NOMO-1 (cell line): Measurements from ENCODE around the gene MRAP2.
"Not testable (repeated sequence)": the region's sequence is repeated elsewhere in the genome, so short reads cannot be mapped to it uniquely, and the experiment has no call there.

Experiments used
- DNase-seq, 2 experiments: peaks; one replicate each; lab custom pipeline; 2025; ENCODE audit not compliant: unreplicated experiment in 2 of 2; lab: John Stamatoyannopoulos, UW

Gene MRAP2

DNA sequence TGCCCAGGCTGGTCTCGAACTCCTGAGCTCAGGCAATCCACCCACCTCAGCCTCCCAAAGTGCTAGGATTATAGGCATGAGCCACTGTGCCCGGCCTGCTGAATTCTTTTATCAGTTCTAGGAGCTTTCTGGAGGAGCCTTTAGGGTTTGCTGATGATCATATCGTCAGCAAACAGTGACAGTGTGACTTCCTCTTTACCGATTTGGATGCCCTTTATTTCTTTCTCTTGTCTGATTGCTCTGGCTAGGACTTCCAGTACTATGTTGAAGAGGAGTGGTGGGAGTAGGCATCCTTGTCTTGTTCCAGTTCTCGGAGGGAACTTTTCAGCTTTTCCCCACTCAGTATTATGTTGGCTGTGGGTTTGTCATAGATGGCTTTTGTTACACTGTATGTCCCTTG, 35.3 kb downstream of the MRAP2 start:
- DNase-seq: not testable (repeated sequence)

DNA sequence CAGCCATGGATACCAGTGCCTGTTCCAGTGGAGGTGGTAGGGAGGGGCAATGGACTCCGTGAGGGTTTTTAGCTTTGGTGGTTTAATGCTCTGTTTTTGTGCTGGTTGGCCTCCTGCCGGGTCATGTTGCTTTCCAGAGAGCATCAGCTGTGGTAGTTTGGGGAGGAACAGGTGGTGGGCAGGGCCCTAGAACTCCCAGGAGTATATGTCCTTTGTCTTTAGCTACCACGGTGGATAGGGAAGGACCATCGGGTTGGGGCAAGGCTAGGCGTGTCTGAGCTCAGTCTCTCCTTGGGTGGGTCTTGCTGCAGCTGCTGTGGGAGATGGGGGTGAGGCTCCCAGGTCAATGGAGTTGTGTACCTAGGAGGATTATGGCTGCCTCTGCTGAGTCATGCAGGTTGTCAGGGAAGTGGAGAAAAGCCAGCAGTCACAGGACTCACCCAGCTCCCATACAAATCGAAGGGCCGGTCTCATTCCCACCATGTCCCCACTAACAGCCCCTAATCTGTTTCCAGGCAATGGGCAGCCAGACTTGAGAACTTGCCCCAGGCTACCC, 38.9 kb downstream of the MRAP2 start:
- no peak for DNase-seq

- no peak for DNase-seq
Measured at GRCh38 chr6:84074988-84075781, 41.6 kb downstream of the MRAP2 start.

DNA sequence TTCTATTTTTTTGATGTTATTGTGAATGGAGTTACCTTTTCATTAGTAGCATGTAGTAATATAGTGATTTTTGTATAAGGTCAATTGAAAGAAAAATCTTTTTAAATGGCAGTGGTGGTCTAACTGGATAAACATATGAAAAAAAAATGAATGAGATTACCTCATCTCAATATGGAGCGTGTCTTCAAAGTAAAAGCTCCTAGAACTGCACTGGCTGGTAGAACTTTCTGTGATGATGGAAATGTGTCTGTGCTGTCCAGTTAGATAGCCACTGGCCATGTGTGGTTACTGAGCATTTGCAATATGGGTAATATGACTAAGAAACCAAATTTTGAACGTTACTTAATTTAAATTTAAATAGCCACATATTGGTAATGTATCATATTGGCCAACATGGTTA, 44.1 kb downstream of the MRAP2 start:
- no peak for DNase-seq

DNA sequence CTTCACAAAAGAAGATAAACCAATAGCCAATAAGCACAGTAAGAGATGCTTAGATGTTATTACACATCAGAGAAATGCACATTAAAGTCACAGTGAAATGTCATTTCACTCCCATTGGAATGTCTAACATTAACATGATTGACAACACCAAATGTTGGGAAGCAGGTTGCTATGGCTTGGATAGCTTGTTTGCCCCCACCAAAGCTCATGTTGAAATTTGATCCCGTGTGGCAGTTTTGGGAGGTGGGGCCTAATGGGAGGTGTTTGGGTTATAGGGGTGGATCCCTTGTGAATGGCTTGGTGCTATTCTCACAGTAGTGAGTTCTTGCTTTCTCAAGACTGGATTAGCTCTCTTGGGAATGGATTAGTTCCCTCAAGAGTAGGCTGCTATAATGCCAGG, 44.8 kb downstream of the MRAP2 start:
- no peak for DNase-seq

DNA sequence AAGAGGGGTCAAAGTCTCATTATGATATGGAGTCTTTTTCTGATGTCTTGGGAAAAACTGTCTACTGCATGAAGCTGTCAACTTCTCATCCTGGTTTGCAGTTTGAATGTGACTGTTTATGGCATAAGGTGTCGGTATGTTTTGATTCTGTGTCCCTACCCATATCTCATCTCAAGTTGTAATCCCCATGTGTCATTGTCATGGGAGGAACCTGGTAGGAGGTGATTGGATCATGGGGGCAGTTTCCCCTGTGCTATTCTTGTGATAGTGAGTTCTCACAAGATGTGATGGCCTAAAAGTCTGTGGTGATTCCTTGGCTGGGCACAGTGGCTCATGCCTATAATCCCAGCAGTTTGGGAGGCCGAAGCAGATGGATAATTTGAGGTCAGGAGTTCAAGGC, 47.6 kb downstream of the MRAP2 start:
- no peak for DNase-seq

GRCh38 chr6:84082689-84083265, 49.2 kb downstream of the MRAP2 start:
- no peak for DNase-seq

- not testable (repeated sequence) for DNase-seq
Measured at GRCh38 chr6:84084705-84085104, 51.1 kb downstream of the MRAP2 start.

DNA sequence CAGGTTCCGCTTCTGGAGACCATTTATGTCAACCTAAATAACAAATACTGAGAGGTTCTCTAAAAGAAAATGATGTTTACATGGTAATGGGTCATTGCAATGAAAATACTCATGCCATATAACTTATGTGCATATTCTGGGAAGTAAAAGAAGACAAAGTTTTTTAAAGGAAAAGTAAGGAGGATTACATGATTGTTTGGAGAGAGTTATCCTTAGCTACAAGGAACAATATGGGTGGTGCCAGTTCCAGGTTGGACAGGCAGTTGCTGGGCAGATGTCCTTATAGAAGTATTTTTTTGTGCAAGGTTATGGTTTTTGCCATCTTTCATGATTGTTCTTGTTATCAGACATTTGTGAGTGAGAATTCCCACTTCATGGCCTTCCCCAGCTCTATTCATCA, 52.5 kb downstream of the MRAP2 start:
- DNase-seq: no peak

GRCh38 chr6:84086545-84087429, 53.2 kb downstream of the MRAP2 start:
- DNase-seq: no peak

GRCh38 chr6:84089081-84089480, 55.5 kb downstream of the MRAP2 start:
- no peak for DNase-seq

DNA sequence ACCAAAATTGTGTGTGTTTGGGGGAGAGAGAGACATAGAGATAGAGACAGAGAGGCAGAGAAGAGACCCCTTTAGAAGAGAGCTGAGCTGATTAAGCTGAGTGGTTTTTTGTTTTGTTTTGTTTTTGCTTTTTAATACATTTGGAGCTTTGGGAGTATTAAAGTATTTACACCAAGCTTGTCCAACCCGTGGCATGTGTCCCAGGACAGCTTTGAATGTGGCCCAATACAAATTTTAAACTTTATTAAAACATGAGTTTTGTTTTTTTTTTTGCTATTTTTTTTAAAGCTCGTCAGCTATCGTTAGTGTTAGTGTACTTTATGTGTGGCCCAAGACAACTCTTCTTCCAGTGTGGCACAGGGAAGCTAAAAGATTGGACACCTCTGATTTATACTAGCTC, 56.0 kb downstream of the MRAP2 start:
- DNase-seq: no peak

DNA sequence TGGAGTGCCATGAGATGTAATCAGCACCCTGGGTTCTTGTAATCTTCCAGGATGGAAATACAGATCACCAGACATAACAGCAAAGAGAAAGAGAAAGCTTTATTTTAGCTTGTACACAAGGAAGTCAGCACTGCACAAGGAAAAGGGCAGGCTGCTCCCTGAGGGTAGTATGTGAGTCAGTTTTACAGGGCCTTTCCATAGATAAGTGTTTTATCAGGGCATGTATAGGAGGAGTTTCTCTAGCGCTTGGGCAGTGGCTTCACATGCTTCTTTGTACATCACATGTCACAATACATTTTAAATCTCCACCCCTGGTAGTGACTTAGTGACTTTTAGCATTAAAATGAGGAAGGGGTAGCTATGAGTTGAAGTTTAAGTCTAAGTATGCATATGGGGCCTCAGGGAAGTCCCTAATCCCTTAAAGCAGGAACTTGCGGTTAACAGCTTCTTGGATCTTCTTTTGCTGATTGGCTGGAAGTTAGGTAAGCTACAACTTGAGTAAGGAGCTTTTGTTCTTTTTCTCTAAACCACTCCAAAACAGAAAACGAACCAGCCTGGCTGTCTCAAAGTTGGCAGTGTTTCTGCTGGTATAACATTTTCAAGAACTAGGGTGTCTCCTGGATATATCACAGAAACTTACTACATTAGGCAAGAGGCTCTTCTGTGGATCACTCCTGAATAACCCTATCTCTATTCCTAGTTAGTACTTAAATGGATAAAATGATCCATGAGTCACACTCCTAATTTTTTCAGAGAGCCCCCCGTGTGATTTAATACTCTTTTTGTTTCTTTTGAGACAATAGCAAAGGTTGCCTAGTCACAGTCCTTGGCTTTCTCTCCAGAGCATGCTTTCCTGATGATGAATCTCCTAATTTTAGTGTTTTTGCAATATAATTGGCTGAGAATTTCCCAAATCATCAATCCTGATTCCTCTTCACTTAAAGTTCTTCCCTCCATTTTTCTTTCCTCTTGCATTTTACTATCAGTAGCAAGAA, 60.2 kb downstream of the MRAP2 start:
- peak; percentile 89 to 96 for DNase-seq

GRCh38 chr6:84095156-84095555, 61.6 kb downstream of the MRAP2 start:
- no peak for DNase-seq

- DNase-seq: no peak
Measured at GRCh38 chr6:84103029-84103428, 69.5 kb downstream of the MRAP2 start.

DNA sequence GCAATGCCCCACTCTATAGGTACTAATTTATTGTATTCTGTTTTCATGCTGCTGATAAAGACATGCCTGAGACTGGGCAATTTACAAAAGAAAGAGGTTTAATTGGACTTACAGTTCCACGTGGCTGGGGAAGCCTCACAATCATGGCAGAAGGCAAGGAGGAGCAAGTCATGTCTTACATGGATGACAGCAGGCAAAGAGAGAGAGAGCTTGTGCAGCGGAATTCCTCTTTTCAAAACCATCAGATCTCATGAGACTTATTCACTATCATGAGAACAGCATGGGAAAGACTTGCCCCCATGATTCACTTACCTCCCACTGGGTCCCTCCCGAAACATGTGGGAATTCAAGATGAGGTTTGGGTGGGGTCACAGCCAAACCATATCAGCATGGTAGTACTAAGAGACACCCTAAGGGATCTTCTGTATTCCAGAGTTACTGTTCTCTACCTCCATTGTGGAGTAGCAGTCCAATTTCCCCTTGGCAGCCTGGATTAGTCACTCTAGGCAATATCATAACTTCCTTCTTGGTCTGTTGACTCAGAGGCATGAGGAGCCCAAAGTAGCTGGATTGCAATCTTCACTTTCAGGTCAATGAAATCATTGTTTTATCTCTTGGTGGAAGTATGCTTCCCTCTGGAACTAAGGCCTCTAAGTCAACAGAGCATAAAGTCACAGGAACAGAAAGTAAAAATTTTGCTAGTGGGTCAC, 71.8 kb downstream of the MRAP2 start:
- not testable (repeated sequence) for DNase-seq

DNA sequence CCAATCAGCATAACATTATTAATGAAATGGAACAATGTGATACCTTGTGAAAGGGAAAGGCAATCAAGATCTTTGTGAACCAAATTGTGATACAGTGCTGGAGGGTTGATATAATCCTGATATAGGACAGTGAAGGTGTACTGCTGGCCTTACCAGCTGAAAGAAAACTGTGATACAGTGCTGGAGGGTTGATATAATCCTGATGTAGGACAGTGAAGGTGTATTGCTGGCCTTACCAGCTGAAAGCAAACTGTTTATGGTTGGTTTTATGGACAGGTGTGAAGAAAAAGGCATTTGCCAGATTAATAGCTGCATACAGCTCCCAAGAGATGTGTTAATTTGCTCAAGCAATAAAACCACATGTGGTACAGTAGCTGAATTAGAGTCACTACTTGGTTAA, 73.9 kb downstream of the MRAP2 start:
- DNase-seq: no peak

DNA sequence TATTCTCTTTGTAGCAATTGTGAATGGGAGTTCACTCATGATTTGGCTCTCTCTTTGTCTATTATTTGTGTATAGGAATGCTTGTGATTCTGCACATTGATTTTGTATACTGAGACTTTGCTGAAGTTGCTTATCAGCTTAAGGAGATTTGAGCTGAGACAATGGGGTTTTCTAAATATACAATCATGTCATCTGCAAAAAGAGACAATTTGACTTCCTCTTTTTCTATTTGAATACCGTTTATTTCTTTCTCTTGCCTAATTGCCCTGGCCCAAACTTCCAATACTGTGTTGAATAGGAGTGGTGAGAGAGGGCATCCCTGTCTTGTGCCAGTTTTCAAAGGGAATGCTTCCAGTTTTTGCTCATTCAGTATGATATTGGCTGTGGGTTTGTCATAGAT, 77.8 kb downstream of the MRAP2 start:
- DNase-seq: peak in 1 of 2 experiments; percentile 16

DNA sequence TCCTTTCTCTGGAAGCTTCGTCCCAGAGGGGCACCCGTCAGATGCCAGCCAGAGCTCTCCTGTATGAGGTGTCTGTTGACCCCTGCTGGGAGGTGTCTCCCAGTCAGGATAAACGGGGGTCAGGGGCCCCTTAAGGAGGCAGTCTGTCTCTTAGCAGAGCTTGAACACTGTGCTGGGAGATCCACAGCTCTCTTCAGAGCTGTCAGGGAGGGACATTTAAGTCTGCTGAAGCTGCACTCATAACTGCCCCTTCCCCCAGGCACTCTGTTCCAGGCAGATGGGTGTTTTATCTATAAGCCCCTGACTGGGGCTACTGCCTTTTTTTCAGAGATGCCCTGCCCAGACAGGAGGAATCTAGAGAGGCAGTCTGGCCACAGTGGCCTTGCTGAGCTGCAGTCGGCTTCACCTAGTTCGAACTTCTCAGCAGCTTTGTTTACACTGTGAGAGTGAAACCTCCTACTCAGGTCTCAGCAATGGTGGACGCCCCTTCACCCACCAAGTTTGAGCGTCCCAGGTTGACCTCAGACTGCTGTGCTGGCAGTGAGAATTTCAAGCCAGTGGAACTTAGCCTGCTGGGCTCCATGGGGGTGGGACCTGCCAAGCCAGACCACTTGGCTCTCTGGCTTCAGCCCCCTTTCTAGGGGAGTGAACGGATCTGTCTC, 81.5 kb downstream of the MRAP2 start:
- DNase-seq: not testable (repeated sequence)
